ENCODE data around the gene PSME3.

- TF ChIP-seq POLR2A (IDR thresholded peaks at IDR 0.05) (no peak), EP300 (IDR thresholded peaks at IDR 0.05) (no peak)
Measured at GRCh38 chr17:42798383-42799380, 34.5 kb upstream of the PSME3 start, which contains the start of the genes CNTD1 and COA3.
